GM23338 (cell line): ENCODE data around the gene ABR. TPM values are rescaled to one million over a fixed set of nuclear protein-coding genes. Genes with fewer than 3 reads are reported as not detected.

Experiments used
- ATAC-seq: fragments of 200-7000 bp; cut with Tn5 transposase; 3 replicates; pipeline ENCODE4 v1.9.1; 2020
- DNase-seq: peaks from one replicate; pipeline ENCODE4 v3.0.0-alpha.2; 2015; ENCODE audit warnings: low spot score
- H2AFZ ChIP-seq: fragments of 200-600 bp; sonication (generic); 2 replicates; pipeline ENCODE4 v1.8.0; 2016; ENCODE audit warnings: antibody characterized with exemption, mild to moderate bottlenecking, moderate library complexity
- H3F3A ChIP-seq: fragments of 200-600 bp; sonication (generic); replicated peaks from 2 replicates; pipeline ENCODE4 v1.8.0; 2017; ENCODE audit warnings: antibody characterized with exemption, mixed run types, low read depth
- H3K27ac ChIP-seq: fragments of 200-600 bp; sonication (generic); 2 replicates; pipeline ENCODE4 v1.6.1; 2016; ENCODE audit warnings: low read depth
- H3K27me3 ChIP-seq: fragments of 200-600 bp; sonication (generic); 2 replicates; pipeline ENCODE4 v1.8.0; 2016; ENCODE audit warnings: mild to moderate bottlenecking, mixed run types, moderate library complexity; ENCODE audit not compliant: insufficient read depth
- H3K36me3 ChIP-seq: fragments of 200-600 bp; sonication (generic); 2 replicates; pipeline ENCODE4 v1.8.0; 2016; ENCODE audit warnings: mild to moderate bottlenecking; ENCODE audit not compliant: insufficient read depth
- H3K4me1 ChIP-seq: fragments of 200-600 bp; sonication (generic); 2 replicates; pipeline ENCODE4 v1.8.0; 2016; ENCODE audit warnings: mild to moderate bottlenecking, moderate library complexity; ENCODE audit not compliant: insufficient read depth
- H3K4me2 ChIP-seq: fragments of 200-600 bp; sonication (generic); 2 replicates; pipeline ENCODE4 v1.7.1; 2017; ENCODE audit warnings: mixed run types
- H3K4me3 ChIP-seq: fragments of 200-600 bp; sonication (generic); 2 replicates; pipeline ENCODE4 v1.6.1; 2016; ENCODE audit warnings: mixed run types
- H3K79me2 ChIP-seq: fragments of 200-600 bp; sonication (generic); replicated peaks from 2 replicates; pipeline ENCODE4 v1.8.0; 2017; ENCODE audit warnings: mild to moderate bottlenecking; ENCODE audit not compliant: insufficient read depth
- H3K9me2 ChIP-seq: fragments of 200-600 bp; sonication (generic); 2 replicates; pipeline ENCODE4 v1.8.0; 2017; ENCODE audit not compliant: insufficient read depth
- H4K20me1 ChIP-seq: fragments of 200-600 bp; sonication (generic); replicated peaks from 2 replicates; pipeline ENCODE4 v1.8.0; 2017; ENCODE audit warnings: mild to moderate bottlenecking; ENCODE audit not compliant: insufficient read depth
- H3K27ac Mint-ChIP-seq: 2 replicates; pipeline ENCODE4 v1.8.0; 2020; ENCODE audit warnings: inconsistent platforms, mild to moderate bottlenecking, moderate library complexity, mixed read lengths
- H3K27me3 Mint-ChIP-seq: 3 replicates; pipeline ENCODE4 v1.8.0; 2022; ENCODE audit warnings: low read depth, mild to moderate bottlenecking, moderate library complexity, mixed read lengths, inconsistent platforms; ENCODE audit not compliant: insufficient read depth, poor library complexity
- H3K36me3 Mint-ChIP-seq: 3 replicates; pipeline ENCODE4 v1.8.0; 2021; ENCODE audit warnings: low read depth, mild to moderate bottlenecking, inconsistent platforms, moderate library complexity, mixed read lengths
- H3K4me1 Mint-ChIP-seq: 3 replicates; pipeline ENCODE4 v1.8.0; 2020; ENCODE audit warnings: mild to moderate bottlenecking, inconsistent platforms, mixed read lengths
- H3K4me3 Mint-ChIP-seq: 3 replicates; pipeline ENCODE4 v1.8.0; 2021; ENCODE audit warnings: moderate library complexity, mild to moderate bottlenecking, inconsistent platforms, mixed read lengths
- H3K9me3 Mint-ChIP-seq: 3 replicates; pipeline ENCODE4 v1.8.0; 2020; ENCODE audit warnings: moderate library complexity, mild to moderate bottlenecking, inconsistent platforms, mixed read lengths
- CREB1 ChIP-seq: fragments of 250-450 bp; sonication (Bioruptor Pico); IDR thresholded peaks from 2 replicates; pipeline ENCODE4 v1.5.0; 2020; ENCODE audit warnings: low read depth, mild to moderate bottlenecking, moderate library complexity
- CTCF ChIP-seq, 2 experiments: fragments of 200-600 bp in 1 of 2; sonication (generic) in 1 of 2; conservative IDR thresholded peaks; 2 replicates each; pipeline versions ENCODE4 v1.5.1 to v1.6.1; 2016 to 2017; ENCODE audit warnings: antibody characterized with exemption in 2 of 2, low read depth in 2 of 2, mild to moderate bottlenecking in 2 of 2, moderate library complexity in 1 of 2
- EZH2 ChIP-seq: fragments of 200-600 bp; sonication (generic); IDR thresholded peaks from one replicate; pipeline ENCODE4 v1.8.0; 2017; ENCODE audit warnings: antibody characterized with exemption, mild to moderate bottlenecking, low read depth; ENCODE audit not compliant: unreplicated experiment
- EZH2phosphoT487 ChIP-seq: fragments of 200-600 bp; sonication (generic); IDR thresholded peaks from one replicate; pipeline ENCODE4 v1.8.1; 2018; ENCODE audit warnings: antibody characterized with exemption; ENCODE audit not compliant: unreplicated experiment
- JUNB ChIP-seq: IDR thresholded peaks from one replicate; pipeline ENCODE4 v1.6.1; 2016; ENCODE audit warnings: antibody characterized with exemption; ENCODE audit not compliant: unreplicated experiment
- NANOG ChIP-seq: IDR thresholded peaks from 2 replicates; pipeline ENCODE4 v1.6.1; 2016; ENCODE audit warnings: antibody characterized with exemption, borderline replicate concordance
- POLR2AphosphoS5 ChIP-seq: IDR thresholded peaks from 2 replicates; pipeline ENCODE4 v1.6.1; 2016; ENCODE audit warnings: antibody characterized with exemption, low read depth
- REST ChIP-seq: IDR thresholded peaks from one replicate; pipeline ENCODE4 v1.6.1; 2018; ENCODE audit warnings: antibody characterized with exemption; ENCODE audit not compliant: unreplicated experiment
- STAT1 ChIP-seq: IDR thresholded peaks from one replicate; pipeline ENCODE4 v1.6.1; 2016; ENCODE audit warnings: antibody characterized with exemption; ENCODE audit not compliant: unreplicated experiment
- ZNF114 ChIP-seq: fragments of 250-450 bp; sonication (Bioruptor Pico); IDR thresholded peaks from 2 replicates; pipeline ENCODE4 v1.5.0; 2020; ENCODE audit warnings: mild to moderate bottlenecking, moderate library complexity
- ZNF331 ChIP-seq: fragments of 250-450 bp; sonication (Bioruptor Pico); IDR thresholded peaks from 2 replicates; pipeline ENCODE4 v1.5.0; 2020; ENCODE audit warnings: low read depth, mild to moderate bottlenecking, moderate library complexity
- ZNF462 ChIP-seq: fragments of 250-450 bp; sonication (Bioruptor Pico); IDR thresholded peaks from 2 replicates; pipeline ENCODE4 v1.5.0; 2020; ENCODE audit warnings: mild to moderate bottlenecking, moderate library complexity
- polyA plus RNA-seq: library from polyadenylated mRNA; unstranded; fragments of >200 nt; fragmentation: Nextera tagmentation; extraction: Ambion mirVana; gene quantifications from 2 replicates; pipeline ENCODE4 v1.2.1, GENCODE V29; 2016
- total RNA-seq: library from RNA; depleted of rRNA; stranded (reverse); fragments of >200 nt; shearing (Covaris generic); gene quantifications from 2 replicates; pipeline ENCODE4 v1.2.3, GENCODE V29; 2014

Gene ABR
- total and polyA plus RNA-seq, 2 experiments from 2014 or later: 15.0 to 27.7 TPM

GRCh38 chr17:998111-998510 is 181.7 kb downstream of the ABR start:
- H3K9me2 ChIP-seq: no peaks in the 10 kb centered on the region
- ATAC-seq (no peak), DNase-seq (no peak)
- H3K36me3 Mint-ChIP-seq: peaks cover 42% of the 10 kb centered on the region
- H3K4me2 ChIP-seq: peak overlapping the region; percentile 98
- H3K9me3 Mint-ChIP-seq: peaks cover 20% of the 10 kb centered on the region
- no peak overlapping the region for H2AFZ ChIP-seq
- peaks cover 13% of the 10 kb centered on the region for H3F3A ChIP-seq
- peaks cover 7% of the 10 kb centered on the region for H3K4me1 ChIP-seq
- H3K36me3 ChIP-seq: peaks cover 23% of the 10 kb centered on the region; the same call in 1 of the 2 replicates
- peak overlapping the region; percentile 97 for H3K4me3 Mint-ChIP-seq
- peaks cover 18% of the 10 kb centered on the region for H3K79me2 ChIP-seq
- peaks cover 7% of the 10 kb centered on the region; the same call in 1 of the 2 replicates for H3K27me3 ChIP-seq
- no peak overlapping the region for H3K27ac ChIP-seq
- H4K20me1 ChIP-seq: peaks cover 19% of the 10 kb centered on the region
- 0 out of 2 replicates have a peak overlapping the region, but pooled peaks have one; percentile 9 for H3K27ac Mint-ChIP-seq
- no peak for TF ChIP-seq CREB1 (CRISPR knock-in tag)
- TF ChIP-seq CTCF (conservative IDR thresholded peaks at IDR 0.05; ENCODE audit: low read depth in 2 of 2): no peak
- no peak for TF ChIP-seq EZH2
- no peak for TF ChIP-seq JUNB
- TF ChIP-seq REST: no peak
- no peak for TF ChIP-seq ZNF114
- no peak for TF ChIP-seq STAT1
- no peak for TF ChIP-seq ZNF462 (CRISPR knock-in tag)
- TF ChIP-seq EZH2phosphoT487: no peak
- TF ChIP-seq ZNF331 (CRISPR knock-in tag): no peak
- TF ChIP-seq POLR2AphosphoS5: no peak
- TF ChIP-seq NANOG: no peak
- peaks cover 9% of the 10 kb centered on the region for H3K27me3 Mint-ChIP-seq
- H3K4me3 ChIP-seq: peak overlapping the region; percentile 100
- peaks cover 10% of the 10 kb centered on the region for H3K4me1 Mint-ChIP-seq
